Omental fat pad (tissue), 4 donors: ENCODE results near the gene TGFB2. TPM values are rescaled to one million over a fixed set of nuclear protein-coding genes. Genes with fewer than 3 reads are reported as not detected.

ENCODE experiments used
- ATAC-seq: fragments of 150-250 bp; one replicate; pipeline ENCODE4 v1.9.1; 2016; ENCODE audit warnings: mild to moderate bottlenecking, moderate library complexity; ENCODE audit not compliant: low FRiP score
- DNase-seq: peaks from one replicate; pipeline ENCODE4 v3.0.0-alpha.2; 2019; ENCODE audit warnings: low spot score
- total RNA-seq, 4 donors: library from RNA; depleted of rRNA; stranded (reverse); fragments of >200 nt; gene quantifications; one replicate each; pipeline ENCODE4 v1.1.0, GENCODE V29; 2016
- TF ChIP-seq, protein P1 (sequence below), 3 donors: fragments of 450-650 bp; IDR thresholded peaks; one replicate each; pipeline ENCODE4 v1.5.1; 2016 to 2017; ENCODE audit warnings: antibody characterized with exemption in 3 of 3, mild to moderate bottlenecking in 3 of 3, moderate library complexity in 2 of 3

The TGFB2 gene
- total RNA-seq, 4 donors from 2014 or later = 3.1 to 9.1 (median 4.1) TPM

DNA sequence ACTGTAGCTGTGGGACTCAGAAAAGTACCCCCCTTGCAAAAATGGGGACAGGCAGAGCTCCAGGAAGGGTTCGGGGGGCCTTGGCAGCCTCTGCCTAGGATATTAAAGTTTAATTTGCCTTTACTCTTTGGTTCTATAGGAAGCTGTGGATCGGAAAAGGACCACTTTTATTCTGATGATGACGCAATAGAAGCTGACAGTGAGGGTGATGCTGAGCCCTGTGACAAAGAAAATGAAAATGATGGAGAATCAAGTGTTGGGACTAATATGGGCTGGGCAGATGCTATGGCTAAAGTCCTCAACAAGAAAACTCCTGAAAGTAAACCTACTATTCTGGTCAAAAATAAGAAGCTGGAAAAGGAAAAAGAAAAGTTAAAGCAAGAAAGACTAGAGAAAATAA lies 43.0 kb upstream of the TGFB2 start:
- no peak for DNase-seq

DNA sequence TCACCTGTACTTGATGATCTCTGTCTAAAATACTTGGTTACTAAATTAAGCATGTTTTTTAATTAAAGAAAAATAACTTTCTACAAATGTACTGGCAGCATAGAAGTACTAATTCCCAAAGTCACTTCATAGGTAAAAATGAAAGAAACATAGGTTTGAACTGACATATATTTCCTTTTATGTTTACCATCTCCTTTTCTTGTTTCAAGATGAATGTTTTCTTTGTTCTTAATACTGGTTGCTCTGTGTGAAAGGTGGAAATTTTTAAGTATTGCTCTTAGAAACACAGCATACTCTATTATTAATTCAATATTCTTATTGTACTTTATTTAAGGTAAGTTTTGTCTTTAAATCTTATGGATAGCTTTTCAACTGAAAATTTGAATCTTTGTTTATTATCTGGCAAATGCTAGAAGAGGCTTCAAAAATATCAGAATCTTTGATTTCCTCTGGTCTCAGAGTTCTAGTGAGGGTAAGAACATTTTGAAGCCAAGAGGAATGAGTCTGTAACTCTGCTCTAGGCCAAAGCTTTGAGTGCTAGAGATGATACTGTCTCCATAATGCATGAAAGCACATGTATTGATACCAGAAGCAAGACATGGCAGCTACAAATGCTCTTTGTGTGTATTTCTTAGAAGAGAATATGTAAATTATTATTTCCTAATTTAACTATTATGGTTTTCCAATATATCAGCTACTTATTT lies 41.8 kb upstream of the TGFB2 start:
- no peak for ATAC-seq
- TF ChIP-seq, protein P1, sequence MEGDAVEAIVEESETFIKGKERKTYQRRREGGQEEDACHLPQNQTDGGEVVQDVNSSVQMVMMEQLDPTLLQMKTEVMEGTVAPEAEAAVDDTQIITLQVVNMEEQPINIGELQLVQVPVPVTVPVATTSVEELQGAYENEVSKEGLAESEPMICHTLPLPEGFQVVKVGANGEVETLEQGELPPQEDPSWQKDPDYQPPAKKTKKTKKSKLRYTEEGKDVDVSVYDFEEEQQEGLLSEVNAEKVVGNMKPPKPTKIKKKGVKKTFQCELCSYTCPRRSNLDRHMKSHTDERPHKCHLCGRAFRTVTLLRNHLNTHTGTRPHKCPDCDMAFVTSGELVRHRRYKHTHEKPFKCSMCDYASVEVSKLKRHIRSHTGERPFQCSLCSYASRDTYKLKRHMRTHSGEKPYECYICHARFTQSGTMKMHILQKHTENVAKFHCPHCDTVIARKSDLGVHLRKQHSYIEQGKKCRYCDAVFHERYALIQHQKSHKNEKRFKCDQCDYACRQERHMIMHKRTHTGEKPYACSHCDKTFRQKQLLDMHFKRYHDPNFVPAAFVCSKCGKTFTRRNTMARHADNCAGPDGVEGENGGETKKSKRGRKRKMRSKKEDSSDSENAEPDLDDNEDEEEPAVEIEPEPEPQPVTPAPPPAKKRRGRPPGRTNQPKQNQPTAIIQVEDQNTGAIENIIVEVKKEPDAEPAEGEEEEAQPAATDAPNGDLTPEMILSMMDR (IDR thresholded peaks at IDR 0.05) = no peak
- DNase-seq = no peak

More for the DNA sequence above, 43.0 kb upstream of the TGFB2 start:
- TF ChIP-seq, protein P1 (IDR thresholded peaks at IDR 0.05) = no peak
- ATAC-seq = no peak

DNA sequence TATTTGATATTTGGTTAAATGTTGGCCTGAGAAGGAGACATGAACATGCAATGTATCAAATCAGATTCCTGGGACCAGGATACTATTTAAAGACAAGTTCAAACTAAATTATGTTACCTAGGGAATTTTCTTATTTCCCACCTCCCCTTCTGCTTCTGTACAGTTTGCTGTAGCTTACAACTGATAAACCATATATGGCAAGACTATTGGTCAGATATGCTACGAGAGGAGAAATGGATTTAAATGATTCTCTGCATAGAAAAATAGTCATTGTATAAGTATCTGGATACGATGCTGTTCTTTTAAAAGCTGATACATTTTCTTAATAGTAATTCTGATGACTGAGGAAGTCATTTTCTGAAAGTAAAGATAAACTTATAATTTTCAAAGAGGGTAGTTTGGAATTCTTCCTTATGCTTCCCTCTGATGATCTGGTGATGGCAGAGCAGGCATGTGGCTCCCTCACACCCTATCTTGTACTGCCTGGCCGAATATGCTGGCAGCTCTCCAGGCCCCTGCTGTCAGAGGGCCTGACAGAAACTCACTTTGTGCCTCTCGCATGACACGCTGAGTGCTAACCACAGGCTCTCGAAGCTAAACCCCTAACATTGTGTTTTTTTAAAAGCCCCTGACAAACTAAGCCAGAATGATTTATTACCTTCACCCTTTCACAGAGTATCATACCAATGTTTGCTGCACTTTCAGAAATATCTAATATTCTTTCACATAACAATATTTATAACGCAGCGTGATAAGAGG lies 40.7 kb upstream of the TGFB2 start:
- TF ChIP-seq, protein P1 (IDR thresholded peaks at IDR 0.05) = no peak
- ATAC-seq = no peak

DNA sequence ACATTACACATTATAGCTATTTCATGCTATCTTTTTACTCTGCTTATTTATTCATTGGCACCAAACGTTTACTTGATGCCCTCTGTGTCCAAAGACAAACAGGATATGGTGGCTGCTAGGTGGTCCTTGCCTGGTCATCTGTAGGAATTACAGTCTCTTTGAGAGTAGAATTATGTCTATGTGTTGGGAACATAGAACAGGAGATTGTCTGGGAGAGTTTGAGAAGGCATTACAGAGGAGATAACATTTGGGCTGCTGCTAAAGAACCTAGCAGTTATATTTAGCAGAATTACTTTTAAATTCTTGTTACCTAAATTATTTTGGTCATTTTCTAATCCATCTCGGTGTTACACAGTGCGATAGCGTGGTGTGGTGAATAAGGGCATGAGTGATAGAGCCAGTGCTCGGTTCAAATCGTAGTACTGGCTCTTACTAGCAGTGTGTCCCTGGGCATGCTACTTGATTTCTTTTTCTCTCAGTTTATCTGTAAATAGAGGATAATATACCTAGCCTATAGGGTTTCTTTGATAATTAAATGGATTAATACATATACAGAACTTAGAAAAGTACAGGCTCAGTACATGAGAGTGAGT lies 39.6 kb upstream of the TGFB2 start:
- TF ChIP-seq, protein P1 (IDR thresholded peaks at IDR 0.05) = no peak
- ATAC-seq (no peak), DNase-seq (no peak)

More for the DNA sequence above, 40.7 kb upstream of the TGFB2 start:
- no peak for DNase-seq

DNA sequence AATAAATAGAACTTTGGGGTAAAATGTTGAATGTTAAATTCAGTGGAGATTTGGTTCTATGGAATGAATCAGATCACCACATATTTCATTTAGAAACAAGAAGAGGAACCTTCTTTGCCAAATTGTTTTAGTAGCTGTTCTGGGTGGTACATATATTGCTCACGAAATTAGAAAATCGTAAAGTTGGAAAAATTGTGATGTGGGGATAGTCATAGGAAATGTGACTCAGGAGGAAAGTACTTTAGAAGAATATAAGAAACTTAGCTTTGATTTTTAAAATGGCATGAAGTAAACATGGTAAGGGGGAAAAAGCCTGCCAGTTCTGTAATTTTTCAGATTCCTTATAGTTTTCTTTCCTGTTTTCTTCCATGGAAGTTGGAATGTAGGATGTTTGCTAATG lies 32.6 kb upstream of the TGFB2 start:
- ATAC-seq = no peak
- TF ChIP-seq, protein P1 (IDR thresholded peaks at IDR 0.05) = no peak

DNA sequence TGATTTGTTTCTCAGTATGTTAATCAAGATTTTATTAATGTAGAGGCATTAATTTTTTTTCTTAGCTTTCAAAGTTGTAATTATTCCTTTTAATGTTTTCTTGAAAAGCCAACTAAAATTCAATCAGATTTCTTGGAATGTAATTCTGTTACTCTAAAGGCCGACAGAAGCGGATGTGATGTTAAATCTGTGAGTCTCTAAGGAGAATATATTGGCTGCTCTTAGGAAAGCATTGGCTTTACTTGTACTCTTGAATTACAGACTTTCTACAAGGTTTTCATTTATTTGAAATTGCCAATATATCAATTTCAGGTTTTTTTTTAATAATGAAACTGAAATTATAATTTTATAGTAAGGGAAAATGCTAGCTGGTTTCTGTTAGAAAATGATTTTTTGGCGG lies 30.8 kb upstream of the TGFB2 start:
- ATAC-seq = no peak
- TF ChIP-seq, protein P1 (IDR thresholded peaks at IDR 0.05) = no peak
- no peak for DNase-seq

More for the DNA sequence above, 32.6 kb upstream of the TGFB2 start:
- no peak for DNase-seq
